ENCODE data around the gene KRTAP10-3. TPM values are rescaled to one million over a fixed set of nuclear protein-coding genes. Genes with fewer than 3 reads are reported as not detected.

The KRTAP10-3 gene
- total and polyA plus RNA-seq, 2 experiments from 2014 or later = not detected

DNA sequence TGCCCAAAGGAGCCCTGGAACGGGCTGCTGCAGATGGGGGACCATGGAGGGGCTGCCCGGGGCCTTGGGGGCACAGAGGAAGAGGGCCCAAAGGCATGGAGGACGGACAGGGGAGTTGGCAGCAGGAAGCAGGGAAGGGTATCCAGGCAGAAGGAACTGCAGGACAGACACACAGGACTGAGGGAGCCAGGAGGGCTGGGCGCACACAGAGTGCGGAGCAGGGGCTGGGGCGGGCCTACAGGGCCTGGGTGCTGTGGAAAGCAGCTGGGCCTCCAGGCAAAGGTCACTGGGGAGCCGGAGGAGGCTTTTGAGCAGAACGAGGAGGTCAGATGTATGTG lies 46.7 kb downstream of the KRTAP10-3 start (continued):
- TF ChIP-seq, protein P1, sequence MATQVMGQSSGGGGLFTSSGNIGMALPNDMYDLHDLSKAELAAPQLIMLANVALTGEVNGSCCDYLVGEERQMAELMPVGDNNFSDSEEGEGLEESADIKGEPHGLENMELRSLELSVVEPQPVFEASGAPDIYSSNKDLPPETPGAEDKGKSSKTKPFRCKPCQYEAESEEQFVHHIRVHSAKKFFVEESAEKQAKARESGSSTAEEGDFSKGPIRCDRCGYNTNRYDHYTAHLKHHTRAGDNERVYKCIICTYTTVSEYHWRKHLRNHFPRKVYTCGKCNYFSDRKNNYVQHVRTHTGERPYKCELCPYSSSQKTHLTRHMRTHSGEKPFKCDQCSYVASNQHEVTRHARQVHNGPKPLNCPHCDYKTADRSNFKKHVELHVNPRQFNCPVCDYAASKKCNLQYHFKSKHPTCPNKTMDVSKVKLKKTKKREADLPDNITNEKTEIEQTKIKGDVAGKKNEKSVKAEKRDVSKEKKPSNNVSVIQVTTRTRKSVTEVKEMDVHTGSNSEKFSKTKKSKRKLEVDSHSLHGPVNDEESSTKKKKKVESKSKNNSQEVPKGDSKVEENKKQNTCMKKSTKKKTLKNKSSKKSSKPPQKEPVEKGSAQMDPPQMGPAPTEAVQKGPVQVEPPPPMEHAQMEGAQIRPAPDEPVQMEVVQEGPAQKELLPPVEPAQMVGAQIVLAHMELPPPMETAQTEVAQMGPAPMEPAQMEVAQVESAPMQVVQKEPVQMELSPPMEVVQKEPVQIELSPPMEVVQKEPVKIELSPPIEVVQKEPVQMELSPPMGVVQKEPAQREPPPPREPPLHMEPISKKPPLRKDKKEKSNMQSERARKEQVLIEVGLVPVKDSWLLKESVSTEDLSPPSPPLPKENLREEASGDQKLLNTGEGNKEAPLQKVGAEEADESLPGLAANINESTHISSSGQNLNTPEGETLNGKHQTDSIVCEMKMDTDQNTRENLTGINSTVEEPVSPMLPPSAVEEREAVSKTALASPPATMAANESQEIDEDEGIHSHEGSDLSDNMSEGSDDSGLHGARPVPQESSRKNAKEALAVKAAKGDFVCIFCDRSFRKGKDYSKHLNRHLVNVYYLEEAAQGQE (IDR thresholded peaks at IDR 0.05; ENCODE audit: unreplicated experiment) = no peak
- no peak for TF ChIP-seq NANOG (IDR thresholded peaks at IDR 0.05; ENCODE audit: borderline replicate concordance)
- TF ChIP-seq, protein P2, sequence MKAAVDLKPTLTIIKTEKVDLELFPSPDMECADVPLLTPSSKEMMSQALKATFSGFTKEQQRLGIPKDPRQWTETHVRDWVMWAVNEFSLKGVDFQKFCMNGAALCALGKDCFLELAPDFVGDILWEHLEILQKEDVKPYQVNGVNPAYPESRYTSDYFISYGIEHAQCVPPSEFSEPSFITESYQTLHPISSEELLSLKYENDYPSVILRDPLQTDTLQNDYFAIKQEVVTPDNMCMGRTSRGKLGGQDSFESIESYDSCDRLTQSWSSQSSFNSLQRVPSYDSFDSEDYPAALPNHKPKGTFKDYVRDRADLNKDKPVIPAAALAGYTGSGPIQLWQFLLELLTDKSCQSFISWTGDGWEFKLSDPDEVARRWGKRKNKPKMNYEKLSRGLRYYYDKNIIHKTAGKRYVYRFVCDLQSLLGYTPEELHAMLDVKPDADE (IDR thresholded peaks at IDR 0.05) = no peak
- no peak for TF ChIP-seq ZNF331 (CRISPR knock-in tag; IDR thresholded peaks at IDR 0.05; ENCODE audit: low read depth)
- no peak for TF ChIP-seq STAT1 (IDR thresholded peaks at IDR 0.05; ENCODE audit: unreplicated experiment)
- no peak for TF ChIP-seq POLR2AphosphoS5 (IDR thresholded peaks at IDR 0.05; ENCODE audit: low read depth)
- TF ChIP-seq CTCF (conservative IDR thresholded peaks at IDR 0.05; ENCODE audit: low read depth in 2 of 2) = no peak
- TF ChIP-seq EZH2 (IDR thresholded peaks at IDR 0.05; ENCODE audit: low read depth, unreplicated experiment) = no peak
- no peak for TF ChIP-seq ZNF114 (CRISPR knock-in tag; IDR thresholded peaks at IDR 0.05)

GRCh38 chr21:44511219-44511937 lies 47.2 kb downstream of the KRTAP10-3 start:
- H3K4me1 ChIP-seq (ENCODE audit: insufficient read depth) = no peaks in the 10 kb centered on the region
- no peak overlapping the region for H3K27ac ChIP-seq (ENCODE audit: low read depth)
- no peaks in the 10 kb centered on the region for H4K20me1 ChIP-seq (replicated peaks; ENCODE audit: insufficient read depth)
- no peak overlapping the region for H2AFZ ChIP-seq
- H3K9me2 ChIP-seq (ENCODE audit: insufficient read depth) = no peaks in the 10 kb centered on the region
- Mint-ChIP-seq H3K9me3 (no peaks in the 10 kb centered on the region; the same call in 2 of the 3 replicates), H3K36me3 (ENCODE audit: low read depth) (no peaks in the 10 kb centered on the region), H3K27me3 (ENCODE audit: insufficient read depth, low read depth, poor library complexity) (peaks cover 14% of the 10 kb centered on the region), H3K27ac (no peak overlapping the region), H3K4me1 (no peaks in the 10 kb centered on the region; the same call in 2 of the 3 replicates), H3K4me3 (peak overlapping the region; percentile 50; the same call in 1 of the 3 replicates)
- ATAC-seq = no peak
- no peaks in the 10 kb centered on the region for H3K27me3 ChIP-seq (ENCODE audit: insufficient read depth)
- H3F3A ChIP-seq (replicated peaks; ENCODE audit: low read depth) = no peaks in the 10 kb centered on the region
- H3K36me3 ChIP-seq (ENCODE audit: insufficient read depth) = no peaks in the 10 kb centered on the region
- no peak for DNase-seq (ENCODE audit: low spot score)
- H3K79me2 ChIP-seq (replicated peaks; ENCODE audit: insufficient read depth) = no peaks in the 10 kb centered on the region
- H3K4me2 ChIP-seq = no peak overlapping the region
- no peak overlapping the region for H3K4me3 ChIP-seq
- TF ChIP-seq, protein P3, sequence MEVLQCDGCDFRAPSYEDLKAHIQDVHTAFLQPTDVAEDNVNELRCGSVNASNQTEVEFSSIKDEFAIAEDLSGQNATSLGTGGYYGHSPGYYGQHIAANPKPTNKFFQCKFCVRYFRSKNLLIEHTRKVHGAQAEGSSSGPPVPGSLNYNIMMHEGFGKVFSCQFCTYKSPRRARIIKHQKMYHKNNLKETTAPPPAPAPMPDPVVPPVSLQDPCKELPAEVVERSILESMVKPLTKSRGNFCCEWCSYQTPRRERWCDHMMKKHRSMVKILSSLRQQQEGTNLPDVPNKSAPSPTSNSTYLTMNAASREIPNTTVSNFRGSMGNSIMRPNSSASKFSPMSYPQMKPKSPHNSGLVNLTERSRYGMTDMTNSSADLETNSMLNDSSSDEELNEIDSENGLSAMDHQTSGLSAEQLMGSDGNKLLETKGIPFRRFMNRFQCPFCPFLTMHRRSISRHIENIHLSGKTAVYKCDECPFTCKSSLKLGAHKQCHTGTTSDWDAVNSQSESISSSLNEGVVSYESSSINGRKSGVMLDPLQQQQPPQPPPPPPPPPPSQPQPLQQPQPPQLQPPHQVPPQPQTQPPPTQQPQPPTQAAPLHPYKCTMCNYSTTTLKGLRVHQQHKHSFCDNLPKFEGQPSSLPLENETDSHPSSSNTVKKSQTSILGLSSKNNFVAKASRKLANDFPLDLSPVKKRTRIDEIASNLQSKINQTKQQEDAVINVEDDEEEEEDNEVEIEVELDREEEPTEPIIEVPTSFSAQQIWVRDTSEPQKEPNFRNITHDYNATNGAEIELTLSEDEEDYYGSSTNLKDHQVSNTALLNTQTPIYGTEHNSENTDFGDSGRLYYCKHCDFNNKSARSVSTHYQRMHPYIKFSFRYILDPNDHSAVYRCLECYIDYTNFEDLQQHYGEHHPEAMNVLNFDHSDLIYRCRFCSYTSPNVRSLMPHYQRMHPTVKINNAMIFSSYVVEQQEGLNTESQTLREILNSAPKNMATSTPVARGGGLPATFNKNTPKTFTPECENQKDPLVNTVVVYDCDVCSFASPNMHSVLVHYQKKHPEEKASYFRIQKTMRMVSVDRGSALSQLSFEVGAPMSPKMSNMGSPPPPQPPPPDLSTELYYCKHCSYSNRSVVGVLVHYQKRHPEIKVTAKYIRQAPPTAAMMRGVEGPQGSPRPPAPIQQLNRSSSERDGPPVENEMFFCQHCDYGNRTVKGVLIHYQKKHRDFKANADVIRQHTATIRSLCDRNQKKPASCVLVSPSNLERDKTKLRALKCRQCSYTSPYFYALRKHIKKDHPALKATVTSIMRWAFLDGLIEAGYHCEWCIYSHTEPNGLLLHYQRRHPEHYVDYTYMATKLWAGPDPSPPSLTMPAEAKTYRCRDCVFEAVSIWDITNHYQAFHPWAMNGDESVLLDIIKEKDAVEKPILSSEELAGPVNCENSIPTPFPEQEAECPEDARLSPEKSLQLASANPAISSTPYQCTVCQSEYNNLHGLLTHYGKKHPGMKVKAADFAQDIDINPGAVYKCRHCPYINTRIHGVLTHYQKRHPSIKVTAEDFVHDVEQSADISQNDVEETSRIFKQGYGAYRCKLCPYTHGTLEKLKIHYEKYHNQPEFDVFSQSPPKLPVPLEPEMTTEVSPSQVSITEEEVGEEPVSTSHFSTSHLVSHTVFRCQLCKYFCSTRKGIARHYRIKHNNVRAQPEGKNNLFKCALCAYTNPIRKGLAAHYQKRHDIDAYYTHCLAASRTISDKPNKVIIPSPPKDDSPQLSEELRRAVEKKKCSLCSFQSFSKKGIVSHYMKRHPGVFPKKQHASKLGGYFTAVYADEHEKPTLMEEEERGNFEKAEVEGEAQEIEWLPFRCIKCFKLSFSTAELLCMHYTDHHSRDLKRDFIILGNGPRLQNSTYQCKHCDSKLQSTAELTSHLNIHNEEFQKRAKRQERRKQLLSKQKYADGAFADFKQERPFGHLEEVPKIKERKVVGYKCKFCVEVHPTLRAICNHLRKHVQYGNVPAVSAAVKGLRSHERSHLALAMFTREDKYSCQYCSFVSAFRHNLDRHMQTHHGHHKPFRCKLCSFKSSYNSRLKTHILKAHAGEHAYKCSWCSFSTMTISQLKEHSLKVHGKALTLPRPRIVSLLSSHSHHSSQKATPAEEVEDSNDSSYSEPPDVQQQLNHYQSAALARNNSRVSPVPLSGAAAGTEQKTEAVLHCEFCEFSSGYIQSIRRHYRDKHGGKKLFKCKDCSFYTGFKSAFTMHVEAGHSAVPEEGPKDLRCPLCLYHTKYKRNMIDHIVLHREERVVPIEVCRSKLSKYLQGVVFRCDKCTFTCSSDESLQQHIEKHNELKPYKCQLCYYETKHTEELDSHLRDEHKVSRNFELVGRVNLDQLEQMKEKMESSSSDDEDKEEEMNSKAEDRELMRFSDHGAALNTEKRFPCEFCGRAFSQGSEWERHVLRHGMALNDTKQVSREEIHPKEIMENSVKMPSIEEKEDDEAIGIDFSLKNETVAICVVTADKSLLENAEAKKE (CRISPR knock-in tag; IDR thresholded peaks at IDR 0.05) = no peak
- TF ChIP-seq EZH2 (IDR thresholded peaks at IDR 0.05; ENCODE audit: low read depth, unreplicated experiment) = no peak

All from GM23338 (cell line).